ENCODE results near the gene MGAT5B. TPM values are rescaled to one million over a fixed set of nuclear protein-coding genes. Genes with fewer than 3 reads are reported as not detected.

MGAT5B gene
- total RNA-seq, 1 donor from 2014 or later = 6.2 TPM

DNA sequence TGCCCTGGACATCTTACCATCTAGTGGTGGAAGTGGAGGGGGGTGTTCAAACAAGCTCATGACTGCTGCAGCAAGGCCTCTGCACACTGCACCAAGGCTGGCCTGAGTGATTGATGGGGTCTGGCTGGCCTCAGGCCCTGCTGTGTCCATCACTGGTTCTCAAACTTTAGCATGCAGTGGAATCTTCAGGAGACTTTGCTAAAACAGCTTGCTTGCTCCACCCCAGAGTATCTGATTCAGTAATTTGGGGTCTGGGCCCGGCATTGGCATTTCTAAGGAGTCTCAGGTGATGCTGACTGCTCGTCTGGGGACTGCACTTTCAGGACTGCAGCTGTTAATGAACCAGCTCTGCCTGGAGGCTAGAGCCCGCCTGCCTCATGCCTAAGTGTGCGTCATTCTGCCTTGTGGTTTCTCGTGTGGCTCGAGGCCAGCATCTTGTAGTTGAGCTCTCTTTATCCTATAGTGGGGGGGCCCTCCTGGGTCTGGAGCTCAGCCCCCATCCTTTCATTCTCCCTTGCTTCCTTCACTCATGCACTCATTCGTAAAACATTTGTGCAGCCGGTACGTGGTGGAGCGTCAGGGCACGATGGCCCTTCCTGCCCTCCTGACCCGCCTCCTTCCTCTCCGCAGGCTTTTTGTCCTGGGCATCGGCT lies 4.1 kb downstream of the MGAT5B start:
- no peak overlapping the region for H3K27ac Mint-ChIP-seq (ENCODE audit: unreplicated experiment)
- H3K9me3 Mint-ChIP-seq (ENCODE audit: unreplicated experiment) = no peaks in the 10 kb centered on the region
- H3K4me3 Mint-ChIP-seq (ENCODE audit: unreplicated experiment) = no peak overlapping the region
- H3K36me3 Mint-ChIP-seq (ENCODE audit: low read depth, unreplicated experiment) = peaks cover 8% of the 10 kb centered on the region
- H3K27me3 Mint-ChIP-seq (ENCODE audit: unreplicated experiment) = peaks cover 14% of the 10 kb centered on the region
- TF ChIP-seq, protein P1, sequence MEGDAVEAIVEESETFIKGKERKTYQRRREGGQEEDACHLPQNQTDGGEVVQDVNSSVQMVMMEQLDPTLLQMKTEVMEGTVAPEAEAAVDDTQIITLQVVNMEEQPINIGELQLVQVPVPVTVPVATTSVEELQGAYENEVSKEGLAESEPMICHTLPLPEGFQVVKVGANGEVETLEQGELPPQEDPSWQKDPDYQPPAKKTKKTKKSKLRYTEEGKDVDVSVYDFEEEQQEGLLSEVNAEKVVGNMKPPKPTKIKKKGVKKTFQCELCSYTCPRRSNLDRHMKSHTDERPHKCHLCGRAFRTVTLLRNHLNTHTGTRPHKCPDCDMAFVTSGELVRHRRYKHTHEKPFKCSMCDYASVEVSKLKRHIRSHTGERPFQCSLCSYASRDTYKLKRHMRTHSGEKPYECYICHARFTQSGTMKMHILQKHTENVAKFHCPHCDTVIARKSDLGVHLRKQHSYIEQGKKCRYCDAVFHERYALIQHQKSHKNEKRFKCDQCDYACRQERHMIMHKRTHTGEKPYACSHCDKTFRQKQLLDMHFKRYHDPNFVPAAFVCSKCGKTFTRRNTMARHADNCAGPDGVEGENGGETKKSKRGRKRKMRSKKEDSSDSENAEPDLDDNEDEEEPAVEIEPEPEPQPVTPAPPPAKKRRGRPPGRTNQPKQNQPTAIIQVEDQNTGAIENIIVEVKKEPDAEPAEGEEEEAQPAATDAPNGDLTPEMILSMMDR (IDR thresholded peaks at IDR 0.05; ENCODE audit: unreplicated experiment) = no peak
- DNase-seq (ENCODE audit: low spot score) = no peak
- peaks cover 14% of the 10 kb centered on the region for H3K4me1 Mint-ChIP-seq (ENCODE audit: unreplicated experiment)

DNA sequence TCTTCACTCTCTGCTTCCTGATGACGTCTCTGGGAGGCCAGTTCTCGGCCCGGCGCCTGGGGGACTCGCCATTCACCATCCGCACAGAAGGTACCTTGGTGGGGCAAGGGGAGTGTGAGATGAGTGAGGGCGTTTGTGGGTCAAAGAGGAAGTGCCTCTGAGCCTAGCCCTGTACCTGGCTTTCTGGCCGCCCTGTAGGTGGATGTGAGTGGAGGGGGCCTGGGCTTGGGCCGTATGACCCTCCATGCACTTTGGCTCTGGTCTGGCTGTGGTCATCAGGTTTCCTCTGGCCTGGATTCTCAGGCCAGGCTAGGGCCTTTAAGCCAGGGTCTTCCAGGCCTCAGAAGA lies 4.6 kb downstream of the MGAT5B start:
- peaks cover 13% of the 10 kb centered on the region for H3K27me3 Mint-ChIP-seq (ENCODE audit: unreplicated experiment)

DNA sequence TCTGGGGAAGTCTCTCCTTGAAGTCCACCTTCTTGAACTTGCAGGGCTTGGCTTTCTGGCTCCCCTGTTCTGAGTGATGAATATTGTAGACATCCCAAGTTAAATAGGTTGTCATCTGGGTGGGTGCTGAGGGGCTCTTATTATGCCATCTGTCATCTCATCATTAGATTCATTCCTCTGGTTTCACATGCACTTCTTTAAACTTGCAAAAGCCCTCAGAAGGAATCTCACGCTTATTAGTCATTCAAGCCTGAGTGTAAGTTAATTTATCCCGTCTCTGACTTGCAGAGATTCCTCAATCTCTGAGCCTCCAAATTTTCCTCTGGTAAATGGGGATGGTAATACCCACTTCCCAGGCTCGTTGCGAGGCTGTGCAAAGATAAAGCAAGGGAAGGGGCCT lies 5.7 kb downstream of the MGAT5B start:
- no peak for DNase-seq (ENCODE audit: low spot score)
- no peak overlapping the region for H3K4me3 Mint-ChIP-seq (ENCODE audit: unreplicated experiment)
- H3K4me1 Mint-ChIP-seq (ENCODE audit: unreplicated experiment) = peaks cover 8% of the 10 kb centered on the region
- H3K9me3 Mint-ChIP-seq (ENCODE audit: unreplicated experiment) = no peaks in the 10 kb centered on the region
- no peak overlapping the region for H3K27ac Mint-ChIP-seq (ENCODE audit: unreplicated experiment)
- peaks cover 13% of the 10 kb centered on the region for H3K27me3 Mint-ChIP-seq (ENCODE audit: unreplicated experiment)
- peaks cover 8% of the 10 kb centered on the region for H3K36me3 Mint-ChIP-seq (ENCODE audit: low read depth, unreplicated experiment)
- TF ChIP-seq, protein P1 (IDR thresholded peaks at IDR 0.05; ENCODE audit: unreplicated experiment) = no peak

More for the DNA sequence above, 4.6 kb downstream of the MGAT5B start:
- Mint-ChIP-seq H3K36me3 (ENCODE audit: low read depth, unreplicated experiment) (peaks cover 8% of the 10 kb centered on the region), H3K9me3 (ENCODE audit: unreplicated experiment) (no peaks in the 10 kb centered on the region), H3K4me3 (ENCODE audit: unreplicated experiment) (no peak overlapping the region), H3K27ac (ENCODE audit: unreplicated experiment) (no peak overlapping the region), H3K4me1 (ENCODE audit: unreplicated experiment) (peaks cover 9% of the 10 kb centered on the region)
- TF ChIP-seq, protein P1 (IDR thresholded peaks at IDR 0.05; ENCODE audit: unreplicated experiment) = no peak
- DNase-seq (ENCODE audit: low spot score) = no peak

- Mint-ChIP-seq H3K9me3 (ENCODE audit: unreplicated experiment) (no peaks in the 10 kb centered on the region), H3K36me3 (ENCODE audit: low read depth, unreplicated experiment) (peaks cover 8% of the 10 kb centered on the region), H3K4me3 (ENCODE audit: unreplicated experiment) (no peak overlapping the region), H3K4me1 (ENCODE audit: unreplicated experiment) (peaks cover 7% of the 10 kb centered on the region), H3K27me3 (ENCODE audit: unreplicated experiment) (peaks cover 5% of the 10 kb centered on the region), H3K27ac (ENCODE audit: unreplicated experiment) (no peak overlapping the region)
- TF ChIP-seq, protein P1 (IDR thresholded peaks at IDR 0.05; ENCODE audit: unreplicated experiment) = no peak
- no peak for DNase-seq (ENCODE audit: low spot score)
Observed at GRCh38 chr17:76877437-76877836, 9.2 kb downstream of the MGAT5B start.

GRCh38 chr17:76878568-76878967 lies 10.4 kb downstream of the MGAT5B start:
- Mint-ChIP-seq H3K9me3 (ENCODE audit: unreplicated experiment) (no peaks in the 10 kb centered on the region), H3K27me3 (ENCODE audit: unreplicated experiment) (peaks cover 5% of the 10 kb centered on the region), H3K4me3 (ENCODE audit: unreplicated experiment) (no peak overlapping the region), H3K36me3 (ENCODE audit: low read depth, unreplicated experiment) (peaks cover 8% of the 10 kb centered on the region), H3K4me1 (ENCODE audit: unreplicated experiment) (peaks cover 4% of the 10 kb centered on the region), H3K27ac (ENCODE audit: unreplicated experiment) (no peak overlapping the region)
- TF ChIP-seq, protein P1 (IDR thresholded peaks at IDR 0.05; ENCODE audit: unreplicated experiment) = no peak
- no peak for DNase-seq (ENCODE audit: low spot score)
